Skin epidermis (tissue), 12 donors: ENCODE results near the gene FARS2.

Experiments used
- H3K27ac ChIP-seq, 21 experiments: fragments of 200-600 bp; sonication (generic) in 11 of 21; one replicate each; pipeline ENCODE4 v1.5.0; 2020; ENCODE audit warnings: mild to moderate bottlenecking in 3 of 21, inconsistent platforms in 2 of 21, moderate library complexity in 2 of 21
- H3K4me3 ChIP-seq, 7 experiments: fragments of 200-600 bp; sonication (generic) in 2 of 7; one replicate each; pipeline ENCODE4 v1.5.0; 2020; ENCODE audit warnings: inconsistent platforms in 2 of 7, mild to moderate bottlenecking in 2 of 7, moderate library complexity in 1 of 7

Gene FARS2

GRCh38 chr6:5282191-5282623, 20.9 kb downstream of the FARS2 start:
- no peak overlapping the region for H3K27ac ChIP-seq
- no peak overlapping the region for H3K4me3 ChIP-seq

GRCh38 chr6:5285081-5285480, 23.8 kb downstream of the FARS2 start:
- H3K27ac ChIP-seq = no peak overlapping the region
- no peak overlapping the region for H3K4me3 ChIP-seq

- no peak overlapping the region for H3K4me3 ChIP-seq
- H3K27ac ChIP-seq = no peak overlapping the region
Observed at GRCh38 chr6:5285526-5285925, 24.2 kb downstream of the FARS2 start.

- Histone ChIP-seq H3K4me3 (no peak overlapping the region), H3K27ac (peak overlapping the region in 9 of 21 experiments; percentile 0 to 70 (median 44))
Observed at GRCh38 chr6:5286780-5287179, 25.5 kb downstream of the FARS2 start.

- H3K27ac ChIP-seq = peak overlapping the region in 11 of 21 experiments; percentile 8 to 70 (median 35)
- H3K4me3 ChIP-seq = no peak overlapping the region
Observed at GRCh38 chr6:5287205-5287965, 26.1 kb downstream of the FARS2 start.

GRCh38 chr6:5287966-5288297, 26.6 kb downstream of the FARS2 start:
- no peak overlapping the region for H3K4me3 ChIP-seq
- H3K27ac ChIP-seq = peak overlapping the region in 8 of 21 experiments; percentile 10 to 61 (median 38)

GRCh38 chr6:5290097-5290496, 28.8 kb downstream of the FARS2 start:
- H3K4me3 ChIP-seq = no peak overlapping the region
- H3K27ac ChIP-seq = no peak overlapping the region

GRCh38 chr6:5290500-5290899, 29.2 kb downstream of the FARS2 start:
- Histone ChIP-seq H3K27ac (no peak overlapping the region), H3K4me3 (no peak overlapping the region)

GRCh38 chr6:5292154-5292553, 30.8 kb downstream of the FARS2 start:
- no peak overlapping the region for H3K4me3 ChIP-seq
- no peak overlapping the region for H3K27ac ChIP-seq

GRCh38 chr6:5293692-5294091, 32.4 kb downstream of the FARS2 start:
- no peak overlapping the region for H3K27ac ChIP-seq
- no peak overlapping the region for H3K4me3 ChIP-seq

- H3K4me3 ChIP-seq = no peak overlapping the region
- H3K27ac ChIP-seq = no peak overlapping the region
Observed at GRCh38 chr6:5294392-5295211, 33.3 kb downstream of the FARS2 start.

GRCh38 chr6:5295623-5296022, 34.3 kb downstream of the FARS2 start:
- Histone ChIP-seq H3K27ac (no peak overlapping the region), H3K4me3 (no peak overlapping the region)

GRCh38 chr6:5300206-5300764, 39.0 kb downstream of the FARS2 start:
- Histone ChIP-seq H3K27ac (no peak overlapping the region), H3K4me3 (no peak overlapping the region)

- H3K27ac ChIP-seq = peak overlapping the region in 6 of 21 experiments; percentile 5 to 65 (median 24)
- H3K4me3 ChIP-seq = no peak overlapping the region
Observed at GRCh38 chr6:5302220-5302946, 41.1 kb downstream of the FARS2 start.

GRCh38 chr6:5302995-5303622, 41.8 kb downstream of the FARS2 start:
- Histone ChIP-seq H3K4me3 (no peak overlapping the region), H3K27ac (peak overlapping the region in 5 of 21 experiments; percentile 13 to 65 (median 29))

GRCh38 chr6:5303682-5304081, 42.4 kb downstream of the FARS2 start:
- H3K4me3 ChIP-seq = no peak overlapping the region
- H3K27ac ChIP-seq = no peak overlapping the region

GRCh38 chr6:5305968-5306626, 44.8 kb downstream of the FARS2 start:
- H3K27ac ChIP-seq = no peak overlapping the region

GRCh38 chr6:5307058-5307457, 45.7 kb downstream of the FARS2 start:
- no peak overlapping the region for H3K27ac ChIP-seq
- H3K4me3 ChIP-seq = no peak overlapping the region

More at GRCh38 chr6:5305968-5306626, 44.8 kb downstream of the FARS2 start:
- no peak overlapping the region for H3K4me3 ChIP-seq

- no peak overlapping the region for H3K4me3 ChIP-seq
- H3K27ac ChIP-seq = no peak overlapping the region
Observed at GRCh38 chr6:5308066-5308465, 46.8 kb downstream of the FARS2 start.
